NCI-H128 (cell line): Measurements from ENCODE around the gene SHTN1.

Source experiments
- DNase-seq: peaks from one replicate; lab custom pipeline; 2025; ENCODE audit not compliant: unreplicated experiment; lab: John Stamatoyannopoulos, UW

SHTN1 gene

GRCh38 chr10:116917481-116917880 lies 87.5 kb downstream of the SHTN1 start:
- DNase-seq = no peak

DNA sequence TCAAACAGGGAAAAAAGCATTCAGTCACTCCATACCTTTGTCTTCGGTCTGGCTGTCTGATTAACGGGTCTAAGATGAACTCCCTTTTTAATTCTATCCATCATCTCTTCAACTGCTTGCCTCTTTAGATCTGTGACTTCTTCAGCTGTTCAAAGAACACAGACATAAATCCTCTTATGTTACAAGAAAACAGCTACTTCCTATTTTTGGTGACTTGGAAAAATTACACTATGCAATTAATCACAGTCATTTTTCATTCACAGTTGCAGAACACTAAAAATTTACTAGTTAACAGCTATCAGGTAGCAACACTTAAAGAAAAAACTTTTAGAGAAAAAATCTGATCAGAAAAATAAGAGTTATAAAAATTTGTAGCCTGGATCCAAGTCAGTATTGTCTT lies 89.6 kb downstream of the SHTN1 start:
- DNase-seq = no peak

DNA sequence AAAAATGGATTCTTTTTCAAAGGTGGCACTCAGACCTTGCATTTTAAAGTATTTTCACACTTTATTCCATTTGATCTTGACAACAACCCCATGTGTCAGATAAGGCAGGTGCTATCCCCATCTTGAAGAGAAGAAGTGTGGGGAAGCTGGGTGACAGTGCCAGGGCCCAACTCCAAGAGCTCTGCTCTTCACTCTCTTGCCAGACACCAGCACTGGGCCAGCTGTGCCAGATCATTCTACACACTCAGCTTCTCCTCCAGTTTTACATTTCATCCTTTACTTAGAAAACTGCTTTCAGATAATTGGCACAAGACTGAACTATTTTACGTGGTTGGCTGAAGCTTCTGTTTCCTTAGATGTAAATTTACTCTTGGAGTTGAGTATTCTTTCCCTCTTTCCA lies 91.3 kb downstream of the SHTN1 start:
- no peak for DNase-seq

DNA sequence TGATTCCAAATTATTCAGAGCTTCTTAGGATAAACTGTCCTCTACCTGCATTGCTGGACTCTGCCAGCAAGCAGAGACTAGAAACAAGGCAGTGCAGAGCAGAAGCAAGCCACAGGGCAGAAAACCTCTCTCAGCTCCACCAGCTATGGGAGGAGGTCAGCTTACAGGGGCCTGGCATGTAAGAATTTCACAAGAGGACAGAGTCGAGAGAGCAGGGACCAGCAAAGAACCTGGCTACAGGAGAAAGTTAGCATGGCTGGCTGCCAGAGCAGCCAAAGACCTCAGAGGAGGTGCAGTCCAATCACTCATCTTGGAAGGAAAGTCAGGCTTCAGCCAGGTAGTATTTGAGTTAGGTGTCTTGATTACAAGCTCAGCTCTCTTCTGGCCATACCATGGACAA lies 92.8 kb downstream of the SHTN1 start:
- no peak for DNase-seq

DNA sequence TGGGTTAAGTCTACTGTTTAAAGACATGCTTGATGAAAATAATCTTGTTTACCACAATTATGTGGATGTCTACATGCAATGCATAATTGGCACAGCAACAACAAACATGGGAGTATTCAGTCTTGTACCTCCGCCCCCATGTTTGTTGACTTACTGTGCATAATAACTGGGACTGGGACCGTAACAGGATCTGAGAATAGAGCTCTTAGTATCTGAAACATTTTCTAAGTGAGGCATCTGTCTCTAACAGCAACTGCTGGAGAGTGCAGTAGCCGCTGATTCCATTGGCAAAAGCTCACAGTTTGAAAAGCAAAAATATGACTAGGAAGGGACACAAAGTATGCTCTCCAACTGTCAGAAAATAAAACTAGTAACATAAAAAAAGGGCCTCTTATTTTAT lies 94.1 kb downstream of the SHTN1 start:
- DNase-seq = no peak

GRCh38 chr10:116909307-116909706 lies 95.7 kb downstream of the SHTN1 start:
- no peak for DNase-seq

DNA sequence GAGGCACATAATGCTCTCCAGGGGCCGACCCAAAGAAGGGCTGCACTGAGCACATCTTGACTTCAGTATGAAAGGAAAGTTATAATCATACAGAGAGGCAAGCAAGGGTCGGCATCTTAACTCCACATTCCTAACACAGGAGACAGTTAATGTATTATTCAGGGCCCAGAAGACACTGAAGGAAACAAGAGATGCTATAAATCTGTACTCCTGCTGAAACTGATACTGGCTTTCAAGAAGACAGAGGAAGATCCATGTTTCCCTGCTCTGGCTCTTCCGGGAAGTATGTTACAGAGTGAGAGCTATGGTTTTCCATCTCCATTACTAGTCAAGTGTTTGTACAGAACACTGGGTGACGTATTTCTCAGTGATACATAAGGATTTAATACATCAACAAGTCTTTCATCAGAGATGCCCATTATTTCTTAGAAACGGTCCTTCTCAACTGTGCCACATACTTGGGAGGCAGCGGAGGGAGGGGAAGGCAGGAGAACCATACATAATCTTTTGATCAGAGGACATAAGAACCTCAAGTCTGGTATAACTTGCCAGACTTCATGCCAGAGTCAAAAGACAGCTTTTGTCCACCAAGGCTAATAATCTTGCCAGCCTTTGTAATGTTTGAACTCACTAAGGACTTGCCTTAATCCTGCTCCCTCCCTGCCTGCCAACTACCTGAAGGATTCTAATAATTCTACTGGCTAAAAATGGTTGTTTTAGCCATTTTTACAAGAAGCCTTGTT lies 97.6 kb downstream of the SHTN1 start:
- DNase-seq = no peak

- DNase-seq = no peak
Observed at GRCh38 chr10:116905845-116906210, 99.2 kb downstream of the SHTN1 start.

DNA sequence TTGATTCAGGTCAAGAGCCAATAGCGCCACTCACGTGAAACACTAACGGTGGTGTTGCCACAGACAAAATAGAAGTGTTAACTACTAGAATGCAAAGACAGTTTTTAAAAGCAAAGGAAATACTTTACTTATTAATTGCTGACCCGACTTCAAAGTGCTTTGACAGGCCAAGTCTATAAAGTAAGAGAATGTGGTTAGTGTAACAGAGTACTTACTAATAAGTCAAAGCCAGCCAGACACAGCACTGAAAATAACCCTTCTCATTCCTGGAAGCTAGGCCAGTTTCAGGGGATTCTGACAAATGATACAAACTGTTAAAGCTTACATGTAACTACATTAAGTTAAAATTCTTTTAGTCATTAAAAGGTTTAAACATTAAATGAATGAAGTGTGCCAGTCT lies 105.4 kb downstream of the SHTN1 start:
- DNase-seq = no peak

GRCh38 chr10:116893686-116894037 lies 111.3 kb downstream of the SHTN1 start:
- DNase-seq = no peak

- DNase-seq = no peak
Observed at GRCh38 chr10:116892907-116893685, 111.9 kb downstream of the SHTN1 start.

DNA sequence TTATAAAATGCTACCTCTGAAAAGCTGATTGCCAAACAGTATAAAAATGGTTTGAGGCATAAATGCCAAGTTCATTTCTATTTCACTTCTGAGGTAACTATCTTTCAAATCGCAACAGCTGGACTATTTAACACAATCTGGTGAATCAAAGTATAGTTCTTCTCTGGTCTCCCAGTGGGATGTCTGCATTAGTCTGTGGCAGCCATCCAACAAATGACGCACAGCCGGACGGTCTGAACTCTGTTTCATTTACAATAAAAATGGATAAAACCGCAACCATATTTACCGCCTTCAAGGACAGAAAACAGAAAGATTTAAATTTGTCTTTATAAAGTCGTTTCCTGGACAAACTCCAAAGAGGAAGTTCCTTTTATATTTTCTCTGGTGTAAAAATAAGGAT lies 113.8 kb downstream of the SHTN1 start:
- peak; percentile 31 for DNase-seq

DNA sequence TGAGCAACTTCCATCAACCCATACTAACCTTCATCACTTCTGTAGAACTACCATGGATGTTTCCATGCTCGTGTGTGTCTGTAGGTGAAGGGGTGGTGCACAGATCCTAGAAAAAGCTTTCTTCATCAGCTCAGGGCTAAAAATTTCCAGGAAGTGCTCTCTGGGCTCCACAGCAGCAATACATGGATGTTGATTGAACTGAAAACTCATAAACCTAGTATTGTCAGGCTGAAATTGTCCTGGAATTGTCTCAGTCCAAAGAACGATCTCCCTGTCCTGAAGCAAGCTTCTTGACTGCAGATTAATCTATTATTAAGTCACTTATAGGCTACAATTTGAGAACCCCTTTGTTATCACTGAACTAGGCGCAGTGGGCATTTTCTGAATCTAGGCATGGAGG lies 115.9 kb downstream of the SHTN1 start:
- DNase-seq = no peak

DNA sequence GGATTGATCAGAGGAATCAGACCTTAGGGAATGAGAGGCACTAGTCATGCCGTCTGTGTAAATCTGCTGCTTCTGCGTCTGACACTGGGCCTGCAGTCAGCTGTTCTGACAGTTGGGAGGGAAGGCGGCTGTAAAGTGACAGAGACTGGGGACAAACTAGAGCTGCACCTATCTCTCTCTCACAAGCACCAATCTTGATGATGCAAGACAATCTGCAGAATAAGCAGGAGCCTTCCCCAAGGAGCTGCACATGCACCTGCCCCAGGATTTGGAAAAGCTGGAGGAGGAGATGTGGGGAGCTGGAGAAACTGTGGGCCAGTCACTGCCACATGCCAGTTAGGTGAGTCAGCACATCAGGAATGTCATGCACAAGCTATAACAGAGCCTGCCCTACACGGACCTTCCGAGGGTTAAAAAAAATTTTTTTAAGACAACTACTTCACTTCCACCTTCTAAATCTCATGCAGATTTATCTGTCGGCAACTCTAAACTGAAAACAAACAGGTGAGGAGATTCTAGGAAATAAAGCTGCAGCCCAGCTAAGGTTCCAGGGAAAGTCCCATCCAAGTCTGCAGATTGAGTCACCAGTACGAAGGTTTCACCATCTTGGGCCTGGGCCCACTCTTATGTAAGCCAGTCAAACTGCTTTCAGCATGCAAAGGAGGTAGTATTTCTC lies 116.5 kb downstream of the SHTN1 start:
- DNase-seq = no peak

- DNase-seq = no peak
Observed at GRCh38 chr10:116886772-116887171, 118.2 kb downstream of the SHTN1 start.

DNA sequence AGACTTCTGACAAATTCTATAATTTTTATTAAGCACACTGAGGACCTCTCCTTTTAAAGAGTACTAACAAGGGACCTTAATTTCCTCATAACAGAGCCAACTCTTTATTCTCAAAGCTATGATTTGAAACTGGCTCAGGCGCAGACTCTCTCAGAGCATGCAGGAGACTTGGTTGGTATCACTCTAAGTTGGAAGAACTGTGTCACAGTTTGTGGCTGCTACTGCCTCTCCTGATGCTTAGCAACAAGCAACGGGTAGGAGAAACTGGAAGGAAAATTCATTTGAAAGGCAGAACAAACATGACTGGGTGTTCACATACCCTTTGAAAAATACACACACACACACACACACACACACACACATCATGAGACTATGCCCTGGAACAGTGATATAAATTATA lies 122.3 kb downstream of the SHTN1 start:
- DNase-seq = no peak

DNA sequence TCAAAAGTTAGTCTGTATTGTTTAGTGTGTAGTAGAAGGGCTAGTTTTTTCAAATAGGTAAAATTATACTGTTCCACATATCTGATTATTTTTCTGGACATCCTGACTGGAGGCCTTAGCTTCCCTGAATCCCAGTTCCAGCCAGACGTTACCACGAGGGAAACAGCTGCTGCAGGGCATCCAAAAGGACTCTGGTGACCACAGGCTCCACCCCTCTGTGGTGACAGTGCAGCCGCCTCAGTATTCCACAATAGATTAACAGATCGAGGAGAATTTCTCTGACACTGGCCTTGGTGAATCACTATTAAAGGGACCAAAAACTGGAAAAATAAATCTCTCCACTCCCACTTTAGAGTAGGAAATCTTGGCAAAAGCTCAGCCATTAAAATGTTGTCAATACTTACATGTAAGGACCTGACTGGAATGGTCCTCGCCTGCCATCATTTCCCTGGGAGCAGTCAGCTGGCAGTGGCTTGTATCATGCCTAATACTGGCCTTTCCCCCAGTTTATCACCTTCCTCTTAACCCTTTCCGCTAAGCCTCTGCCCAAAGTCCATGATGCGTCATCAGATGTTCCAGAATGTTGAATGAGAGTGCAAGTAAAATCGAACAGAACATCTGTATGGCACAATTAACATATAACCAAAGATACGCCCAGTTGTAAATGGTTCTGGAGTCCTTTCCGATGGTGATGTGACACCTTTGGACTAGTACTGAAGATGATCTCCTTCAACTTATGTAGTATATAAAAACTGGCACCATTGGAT lies 124.1 kb downstream of the SHTN1 start:
- DNase-seq = no peak

GRCh38 chr10:116879817-116880216 lies 125.2 kb downstream of the SHTN1 start:
- DNase-seq = no peak

- DNase-seq = no peak
Observed at GRCh38 chr10:116878123-116878522, 126.9 kb downstream of the SHTN1 start.

GRCh38 chr10:116877391-116877790 lies 127.6 kb downstream of the SHTN1 start:
- no peak for DNase-seq

GRCh38 chr10:116875897-116876296 lies 129.1 kb downstream of the SHTN1 start:
- no peak for DNase-seq
